GM19395 (cell line): Measurements from ENCODE around the gene CAMSAP1.
"Not testable (repeated sequence)": the region's sequence is repeated elsewhere in the genome, so short reads cannot be mapped to it uniquely, and the experiment has no call there.

ENCODE experiments used
- ATAC-seq: cut with Tn5 transposase; IDR thresholded peaks from one replicate; pipeline ENCODE4 v1.9.1; 2021; ENCODE audit warnings: mild to moderate bottlenecking, moderate library complexity; ENCODE audit not compliant: unreplicated experiment

CAMSAP1 gene

GRCh38 chr9:135901031-135901758 is 6.2 kb downstream of the CAMSAP1 start:
- no peak for ATAC-seq

- ATAC-seq = no peak
Measured at GRCh38 chr9:135898634-135899407, 8.5 kb downstream of the CAMSAP1 start.

GRCh38 chr9:135896626-135897025 is 10.7 kb downstream of the CAMSAP1 start:
- ATAC-seq = no peak

- no peak for ATAC-seq
Measured at GRCh38 chr9:135896205-135896604, 11.1 kb downstream of the CAMSAP1 start.

DNA sequence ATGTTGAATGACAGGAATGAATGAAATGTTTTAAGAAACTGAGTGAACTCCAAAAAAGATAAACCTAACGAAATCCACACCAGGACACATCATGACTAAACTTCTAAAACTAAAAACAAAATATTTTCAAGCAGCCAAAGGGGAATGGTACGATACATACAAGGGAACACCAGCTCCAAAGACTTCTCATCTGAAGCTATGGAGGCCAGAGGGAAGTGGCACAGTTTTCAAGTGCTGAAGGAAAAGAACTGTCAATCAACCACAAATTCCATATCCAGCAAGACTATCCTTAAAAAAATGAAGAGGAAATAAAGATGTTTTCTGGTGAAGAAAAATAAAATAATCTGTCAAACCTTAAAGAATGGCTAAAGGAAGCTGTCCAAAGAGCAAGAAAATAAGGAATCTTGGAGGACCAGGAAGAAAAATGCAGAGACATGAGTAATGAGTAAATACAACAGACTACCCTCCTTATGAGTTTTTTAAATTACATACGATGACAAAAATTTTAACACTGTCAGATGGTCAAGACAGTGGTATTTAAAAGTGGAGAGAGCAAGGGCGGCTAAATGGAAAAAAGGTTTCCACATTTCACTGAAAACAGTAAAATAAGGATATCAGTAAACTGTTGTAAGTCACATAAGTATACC is 12.0 kb downstream of the CAMSAP1 start:
- no peak for ATAC-seq

GRCh38 chr9:135893104-135893503 is 14.2 kb downstream of the CAMSAP1 start:
- no peak for ATAC-seq

DNA sequence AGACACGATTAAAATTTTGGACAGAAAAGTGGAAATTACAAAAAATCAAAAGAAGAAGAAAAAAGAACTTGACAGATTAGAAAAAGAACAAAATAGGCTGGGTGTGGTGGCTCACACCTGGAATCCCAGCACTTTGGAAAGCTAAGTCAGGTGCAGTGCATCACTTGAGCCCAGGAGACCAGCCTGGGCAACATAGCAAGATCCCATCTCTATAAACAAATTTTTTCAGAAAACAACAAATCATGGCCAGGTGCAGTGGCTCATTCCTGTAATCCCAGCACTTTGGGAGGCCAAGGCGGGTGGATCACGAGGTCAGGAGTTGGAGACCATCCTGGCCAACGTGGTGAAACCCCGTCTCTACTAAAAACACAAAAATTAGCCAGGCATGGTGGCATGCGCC is 15.0 kb downstream of the CAMSAP1 start:
- not testable (repeated sequence) for ATAC-seq

GRCh38 chr9:135891027-135891631 is 16.2 kb downstream of the CAMSAP1 start:
- ATAC-seq = no peak

- no peak for ATAC-seq
Measured at GRCh38 chr9:135890190-135891026, 16.9 kb downstream of the CAMSAP1 start.

DNA sequence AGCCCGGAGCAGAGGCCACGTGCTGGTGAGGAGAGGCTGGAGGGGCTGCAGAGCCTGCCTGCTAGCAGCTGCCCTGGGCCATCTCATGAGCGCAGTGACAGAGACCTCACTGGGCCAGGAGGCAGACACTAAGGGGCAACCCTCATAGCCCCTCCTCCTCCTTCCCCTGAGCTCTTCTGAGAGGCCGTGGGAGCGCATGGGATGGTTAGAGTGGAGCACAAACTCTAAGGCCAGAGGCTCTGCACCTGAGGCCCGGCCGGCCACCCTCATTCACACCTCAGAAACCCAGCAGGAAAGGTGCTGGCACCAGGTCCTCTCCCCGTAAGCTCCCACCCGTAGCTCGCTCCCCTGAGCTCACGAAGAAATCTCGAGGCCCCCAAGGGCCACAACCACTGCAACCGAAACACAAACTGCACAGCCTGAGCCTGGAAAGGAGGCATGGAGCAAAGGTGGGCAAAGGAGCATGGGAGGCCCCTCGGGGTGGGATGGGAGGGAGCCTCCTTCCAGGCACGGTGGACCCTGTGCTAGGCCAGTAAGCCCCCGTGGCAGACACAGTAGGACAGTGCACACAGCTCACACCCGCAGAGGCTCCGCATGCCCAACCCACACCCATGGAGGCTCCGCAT is 17.7 kb downstream of the CAMSAP1 start:
- ATAC-seq = no peak

GRCh38 chr9:135888766-135889394 is 18.5 kb downstream of the CAMSAP1 start:
- no peak for ATAC-seq

DNA sequence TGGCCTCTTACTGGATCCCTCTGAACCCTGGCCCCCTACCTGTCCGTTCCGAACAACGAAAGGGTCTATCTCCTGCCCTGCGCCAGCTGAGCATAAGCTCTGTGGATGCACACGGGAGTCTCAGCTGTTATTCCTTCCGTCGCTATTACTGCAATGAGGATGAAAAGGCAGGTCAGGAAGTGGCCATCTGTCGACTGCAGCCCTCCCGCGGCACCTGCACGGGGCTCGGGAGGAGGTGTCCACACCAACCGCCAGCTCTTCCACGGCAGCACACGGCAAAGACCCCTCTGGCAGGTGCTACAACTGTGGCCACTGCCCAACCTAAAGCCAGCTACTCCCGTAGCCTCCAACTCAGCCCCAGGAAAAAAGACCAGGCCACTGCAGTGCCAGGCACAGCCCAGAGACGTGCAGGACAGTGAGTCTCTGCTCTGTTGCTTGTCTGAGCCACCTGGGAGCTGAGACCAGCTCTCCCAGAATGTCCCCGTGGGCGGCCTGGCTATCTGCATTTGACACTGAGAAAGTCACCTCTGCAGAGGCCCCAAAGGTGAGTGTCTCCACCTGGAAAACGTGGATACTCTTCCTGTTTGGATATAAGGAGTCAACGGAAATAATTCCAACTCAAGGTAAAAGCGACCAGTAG is 19.1 kb downstream of the CAMSAP1 start:
- no peak for ATAC-seq

DNA sequence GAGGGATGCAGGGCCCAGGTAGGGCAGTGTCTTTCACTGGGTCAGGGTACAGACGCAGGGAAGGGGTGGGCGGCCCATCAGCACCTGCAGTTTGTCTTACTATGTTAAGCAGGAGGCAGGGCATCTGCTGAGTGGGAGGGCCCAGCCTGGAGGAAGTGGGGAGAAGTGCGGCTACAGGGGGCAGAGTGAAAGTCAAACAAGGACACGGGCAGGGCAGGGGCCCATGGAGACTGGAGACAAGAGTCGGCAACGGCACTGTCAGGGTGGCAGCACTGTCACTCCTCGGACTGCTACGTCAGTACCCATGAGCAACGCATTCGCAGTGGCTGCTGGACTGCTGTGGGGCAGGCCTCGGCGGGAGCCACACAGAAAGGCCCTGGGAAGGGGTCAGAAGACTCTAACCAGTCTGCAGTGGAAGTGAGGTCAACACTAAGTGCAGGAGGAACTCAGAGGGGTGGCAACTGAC is 19.7 kb downstream of the CAMSAP1 start:
- ATAC-seq = peak; percentile 77

DNA sequence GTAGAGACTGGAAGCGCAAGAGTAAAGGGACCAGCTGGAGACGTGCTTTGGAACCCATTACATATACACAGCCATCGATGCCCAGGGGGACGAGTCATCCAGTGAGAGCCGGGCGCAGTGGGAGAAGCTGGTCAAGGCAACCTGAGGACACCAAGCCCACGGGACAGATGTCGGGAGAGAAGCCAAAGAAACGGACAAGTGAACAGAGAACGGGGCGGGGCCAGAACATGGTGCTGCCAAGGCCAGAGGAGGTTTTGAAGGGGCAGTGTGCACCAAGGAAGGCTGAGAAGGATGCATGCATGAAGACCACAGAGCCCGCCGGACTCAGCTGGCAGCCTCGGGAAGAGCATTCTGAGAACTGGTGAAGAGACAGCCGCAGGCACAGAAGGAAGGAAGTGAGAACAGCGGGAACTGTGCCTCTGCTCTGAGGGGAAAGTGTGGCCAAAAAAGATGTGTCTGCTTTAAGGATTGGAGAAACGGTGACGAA is 20.3 kb downstream of the CAMSAP1 start:
- no peak for ATAC-seq

- ATAC-seq = no peak
Measured at GRCh38 chr9:135886147-135886981, 21.0 kb downstream of the CAMSAP1 start.

- ATAC-seq = no peak
Measured at GRCh38 chr9:135885100-135885853, 22.1 kb downstream of the CAMSAP1 start.

DNA sequence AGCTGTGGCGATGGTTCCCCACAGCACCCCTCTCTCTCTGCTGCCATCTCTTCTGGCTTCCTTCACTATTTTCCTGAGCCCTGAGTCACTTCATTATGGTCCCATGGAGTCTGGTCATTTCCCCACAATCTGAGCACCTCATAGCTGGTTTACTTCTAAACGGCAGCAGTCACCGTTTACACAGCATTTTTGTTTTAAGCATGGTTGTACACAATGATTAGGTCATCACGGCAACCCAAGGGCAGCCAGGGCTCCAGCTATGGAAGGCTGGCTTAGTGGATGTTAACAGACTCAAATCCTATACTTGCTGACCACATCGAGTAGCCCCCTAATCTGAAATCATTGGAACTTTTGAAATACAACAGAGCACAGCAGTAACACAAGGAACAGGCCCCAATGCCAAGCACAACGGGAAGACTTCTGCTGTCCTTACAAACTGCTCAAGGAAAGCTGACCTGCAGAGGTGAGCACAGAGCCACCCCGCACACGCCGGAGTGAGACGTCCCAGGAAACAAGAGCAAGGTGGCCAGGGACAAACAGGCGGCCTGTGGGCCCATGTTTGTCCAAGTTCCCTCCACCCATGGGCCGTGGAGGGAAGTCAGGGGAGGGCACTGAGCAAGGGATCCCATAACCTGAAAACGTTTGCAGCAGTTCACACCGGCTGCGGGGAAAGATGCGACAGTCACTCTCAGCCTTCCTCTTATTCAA is 22.9 kb downstream of the CAMSAP1 start:
- no peak for ATAC-seq
